ENCODE results near the gene KRT36.

DNA sequence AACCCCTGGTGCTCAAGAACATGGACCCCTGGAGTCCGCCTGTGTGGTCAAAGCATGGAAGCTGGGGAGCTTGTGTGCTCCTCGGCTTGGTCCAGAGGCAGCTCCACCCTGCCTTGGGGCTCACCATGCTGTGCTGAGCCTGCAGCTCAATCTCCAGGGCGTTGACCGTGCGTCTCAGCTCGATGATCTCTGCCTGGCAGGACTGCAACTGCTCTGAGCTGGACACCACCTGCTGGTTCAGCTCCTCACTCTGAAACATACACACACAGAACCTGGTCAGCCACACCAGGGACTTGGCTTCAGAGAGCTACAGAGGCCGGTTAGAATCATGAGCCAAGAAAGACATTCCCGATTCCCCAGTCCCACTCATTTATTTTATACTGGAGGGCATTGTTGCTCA is 11.5 kb downstream of the KRT36 start:
- no peak for TF ChIP-seq POLR2AphosphoS5 (IDR thresholded peaks at IDR 0.05)
- TF ChIP-seq, protein P1, sequence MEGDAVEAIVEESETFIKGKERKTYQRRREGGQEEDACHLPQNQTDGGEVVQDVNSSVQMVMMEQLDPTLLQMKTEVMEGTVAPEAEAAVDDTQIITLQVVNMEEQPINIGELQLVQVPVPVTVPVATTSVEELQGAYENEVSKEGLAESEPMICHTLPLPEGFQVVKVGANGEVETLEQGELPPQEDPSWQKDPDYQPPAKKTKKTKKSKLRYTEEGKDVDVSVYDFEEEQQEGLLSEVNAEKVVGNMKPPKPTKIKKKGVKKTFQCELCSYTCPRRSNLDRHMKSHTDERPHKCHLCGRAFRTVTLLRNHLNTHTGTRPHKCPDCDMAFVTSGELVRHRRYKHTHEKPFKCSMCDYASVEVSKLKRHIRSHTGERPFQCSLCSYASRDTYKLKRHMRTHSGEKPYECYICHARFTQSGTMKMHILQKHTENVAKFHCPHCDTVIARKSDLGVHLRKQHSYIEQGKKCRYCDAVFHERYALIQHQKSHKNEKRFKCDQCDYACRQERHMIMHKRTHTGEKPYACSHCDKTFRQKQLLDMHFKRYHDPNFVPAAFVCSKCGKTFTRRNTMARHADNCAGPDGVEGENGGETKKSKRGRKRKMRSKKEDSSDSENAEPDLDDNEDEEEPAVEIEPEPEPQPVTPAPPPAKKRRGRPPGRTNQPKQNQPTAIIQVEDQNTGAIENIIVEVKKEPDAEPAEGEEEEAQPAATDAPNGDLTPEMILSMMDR (IDR thresholded peaks at IDR 0.05): no peak
